SJCRH30 (cell line): ENCODE results near the gene ADAT1. TPM values are rescaled to one million over a fixed set of nuclear protein-coding genes. Genes with fewer than 3 reads are reported as not detected.

Experiments
- total RNA-seq: library from RNA; depleted of rRNA; stranded (reverse); fragments of >200 nt; shearing (Covaris generic); gene quantifications from 2 replicates; pipeline ENCODE4 v1.2.3, GENCODE V29; 2014; rRNA removed

ADAT1 gene
- total RNA-seq, 1 experiment from 2014 or later = 49.9 TPM

Other genes with a start within 250 kb of the ADAT1 start
- gene CFDP1, start 189.8 kb downstream of the ADAT1 start, total RNA-seq = 42.0 and 50.3 TPM in 2 replicates
- 21.6 and 22.0 TPM in 2 replicates for gene TMEM170A, start 158.6 kb downstream of the ADAT1 start, total RNA-seq
- gene CHST6, start 127.8 kb downstream of the ADAT1 start, total RNA-seq = not detected in 2 replicates
- gene CHST5, start 87.2 kb downstream of the ADAT1 start, total RNA-seq = not detected in 2 replicates
- gene TMEM231, start 67.0 kb downstream of the ADAT1 start, total RNA-seq = 2.6 and 5.1 TPM in 2 replicates
- 29.1 and 34.4 TPM in 2 replicates for gene GABARAPL2, start 56.9 kb downstream of the ADAT1 start, total RNA-seq
- gene KARS1, start 24.4 kb upstream of the ADAT1 start, total RNA-seq = 148 and 151 TPM in 2 replicates
- 25.4 and 26.1 TPM in 2 replicates for gene TERF2IP, start 24.5 kb upstream of the ADAT1 start, total RNA-seq
- gene CPHXL2, start 53.7 kb upstream of the ADAT1 start, total RNA-seq = not detected in 2 replicates
- not detected in 2 replicates for gene DUXB, start 78.2 kb upstream of the ADAT1 start, total RNA-seq
- not detected in 2 replicates for gene CPHXL, start 103.2 kb upstream of the ADAT1 start, total RNA-seq